BLaER1 (cell line): Measurements from ENCODE around the gene CACNA2D3.

Source experiments
- H3K27ac ChIP-seq: shearing (Covaris generic); formaldehyde crosslinking; 2 replicates; pipeline ENCODE4 v1.8.1; 2022
- H3K27me3 ChIP-seq: shearing (Covaris generic); formaldehyde crosslinking; 2 replicates; pipeline ENCODE4 v1.8.1; 2022
- H3K36me3 ChIP-seq: shearing (Covaris generic); formaldehyde crosslinking; 2 replicates; pipeline ENCODE4 v1.8.1; 2022
- H3K4me1 ChIP-seq: shearing (Covaris generic); formaldehyde crosslinking; 2 replicates; pipeline ENCODE4 v1.8.1; 2022
- H3K4me2 ChIP-seq: shearing (Covaris generic); formaldehyde crosslinking; 2 replicates; pipeline ENCODE4 v1.8.1; 2022
- H3K4me3 ChIP-seq: shearing (Covaris generic); formaldehyde crosslinking; 2 replicates; pipeline ENCODE4 v1.8.1; 2022
- H3K9ac ChIP-seq: shearing (Covaris generic); formaldehyde crosslinking; 2 replicates; pipeline ENCODE4 v1.8.1; 2022
- H3K9me3 ChIP-seq: shearing (Covaris generic); formaldehyde crosslinking; 2 replicates; pipeline ENCODE4 v1.8.1; 2022
- H4K20me1 ChIP-seq: shearing (Covaris generic); formaldehyde crosslinking; 2 replicates; pipeline ENCODE4 v1.8.1; 2022
- Cebpa-rat ChIP-seq: shearing (Covaris generic); IDR thresholded peaks from 2 replicates; pipeline ENCODE4 v1.8.1; 2022

The CACNA2D3 gene

DNA sequence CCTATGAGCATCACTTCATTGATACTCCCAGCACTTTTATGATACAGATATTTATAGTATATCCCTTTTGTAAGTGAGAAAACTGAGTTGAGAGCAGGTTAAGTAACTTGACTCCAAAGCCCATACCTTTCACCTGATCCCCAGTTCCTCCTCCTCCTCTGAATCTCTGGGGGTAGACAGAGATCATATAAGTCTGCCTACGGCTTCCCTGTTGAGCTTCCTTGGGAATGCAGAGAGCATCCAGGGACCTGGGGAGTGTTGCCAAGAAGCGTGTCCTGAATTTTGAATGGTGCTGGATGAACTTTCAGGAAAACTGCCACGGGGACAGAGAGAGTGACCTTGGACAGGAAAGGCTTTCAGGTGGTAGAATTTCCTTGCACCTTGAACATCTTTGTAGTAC is 537.0 kb downstream of the CACNA2D3 start:
- Histone ChIP-seq H3K4me1 (no peaks in the 10 kb centered on the region), H4K20me1 (no peaks in the 10 kb centered on the region), H3K27ac (no peak overlapping the region), H3K36me3 (no peaks in the 10 kb centered on the region), H3K9ac (no peak overlapping the region), H3K4me3 (no peak overlapping the region), H3K27me3 (no peaks in the 10 kb centered on the region), H3K4me2 (no peak overlapping the region), H3K9me3 (no peaks in the 10 kb centered on the region)
- TF ChIP-seq Cebpa-rat: no peak

- H3K9ac ChIP-seq: no peak overlapping the region
- H3K27me3 ChIP-seq: no peaks in the 10 kb centered on the region
- no peak overlapping the region for H3K4me2 ChIP-seq
- no peak for TF ChIP-seq Cebpa-rat
- no peak overlapping the region for H3K27ac ChIP-seq
- H3K4me3 ChIP-seq: no peak overlapping the region
- H4K20me1 ChIP-seq: no peaks in the 10 kb centered on the region
- H3K9me3 ChIP-seq: no peaks in the 10 kb centered on the region
- no peaks in the 10 kb centered on the region for H3K36me3 ChIP-seq
- H3K4me1 ChIP-seq: no peaks in the 10 kb centered on the region
Observed at GRCh38 chr3:54660714-54661132, 538.4 kb downstream of the CACNA2D3 start.

- Histone ChIP-seq H3K4me1 (no peaks in the 10 kb centered on the region), H3K4me2 (no peak overlapping the region), H3K4me3 (no peak overlapping the region), H3K27ac (no peak overlapping the region), H3K27me3 (no peaks in the 10 kb centered on the region), H3K9me3 (no peaks in the 10 kb centered on the region), H3K9ac (no peak overlapping the region), H3K36me3 (no peaks in the 10 kb centered on the region), H4K20me1 (no peaks in the 10 kb centered on the region)
- TF ChIP-seq Cebpa-rat: no peak
Observed at GRCh38 chr3:54661151-54661550, 538.8 kb downstream of the CACNA2D3 start.

- no peaks in the 10 kb centered on the region for H3K36me3 ChIP-seq
Observed at GRCh38 chr3:54663501-54664011, 541.2 kb downstream of the CACNA2D3 start.

GRCh38 chr3:54665016-54665600 is 542.8 kb downstream of the CACNA2D3 start:
- no peak overlapping the region for H3K4me3 ChIP-seq
- H3K9ac ChIP-seq: no peak overlapping the region

More at GRCh38 chr3:54663501-54664011, 541.2 kb downstream of the CACNA2D3 start:
- Histone ChIP-seq H3K4me3 (no peak overlapping the region), H3K27me3 (no peaks in the 10 kb centered on the region), H4K20me1 (no peaks in the 10 kb centered on the region), H3K4me1 (no peaks in the 10 kb centered on the region), H3K9ac (no peak overlapping the region), H3K27ac (no peak overlapping the region), H3K9me3 (no peaks in the 10 kb centered on the region), H3K4me2 (no peak overlapping the region)
- no peak for TF ChIP-seq Cebpa-rat

GRCh38 chr3:54668236-54668635 is 545.9 kb downstream of the CACNA2D3 start:
- H3K4me2 ChIP-seq: no peak overlapping the region
- no peak overlapping the region for H3K27ac ChIP-seq
- H3K36me3 ChIP-seq: no peaks in the 10 kb centered on the region
- no peaks in the 10 kb centered on the region for H3K27me3 ChIP-seq
- TF ChIP-seq Cebpa-rat: no peak
- H3K4me1 ChIP-seq: no peaks in the 10 kb centered on the region
- no peak overlapping the region for H3K9ac ChIP-seq
- H3K9me3 ChIP-seq: no peaks in the 10 kb centered on the region
- no peaks in the 10 kb centered on the region for H4K20me1 ChIP-seq
- H3K4me3 ChIP-seq: no peak overlapping the region

More at GRCh38 chr3:54665016-54665600, 542.8 kb downstream of the CACNA2D3 start:
- H3K9me3 ChIP-seq: no peaks in the 10 kb centered on the region
- H3K27ac ChIP-seq: no peak overlapping the region
- H3K36me3 ChIP-seq: no peaks in the 10 kb centered on the region
- H4K20me1 ChIP-seq: no peaks in the 10 kb centered on the region
- no peaks in the 10 kb centered on the region for H3K27me3 ChIP-seq
- no peak overlapping the region for H3K4me2 ChIP-seq
- no peaks in the 10 kb centered on the region for H3K4me1 ChIP-seq
- no peak for TF ChIP-seq Cebpa-rat

DNA sequence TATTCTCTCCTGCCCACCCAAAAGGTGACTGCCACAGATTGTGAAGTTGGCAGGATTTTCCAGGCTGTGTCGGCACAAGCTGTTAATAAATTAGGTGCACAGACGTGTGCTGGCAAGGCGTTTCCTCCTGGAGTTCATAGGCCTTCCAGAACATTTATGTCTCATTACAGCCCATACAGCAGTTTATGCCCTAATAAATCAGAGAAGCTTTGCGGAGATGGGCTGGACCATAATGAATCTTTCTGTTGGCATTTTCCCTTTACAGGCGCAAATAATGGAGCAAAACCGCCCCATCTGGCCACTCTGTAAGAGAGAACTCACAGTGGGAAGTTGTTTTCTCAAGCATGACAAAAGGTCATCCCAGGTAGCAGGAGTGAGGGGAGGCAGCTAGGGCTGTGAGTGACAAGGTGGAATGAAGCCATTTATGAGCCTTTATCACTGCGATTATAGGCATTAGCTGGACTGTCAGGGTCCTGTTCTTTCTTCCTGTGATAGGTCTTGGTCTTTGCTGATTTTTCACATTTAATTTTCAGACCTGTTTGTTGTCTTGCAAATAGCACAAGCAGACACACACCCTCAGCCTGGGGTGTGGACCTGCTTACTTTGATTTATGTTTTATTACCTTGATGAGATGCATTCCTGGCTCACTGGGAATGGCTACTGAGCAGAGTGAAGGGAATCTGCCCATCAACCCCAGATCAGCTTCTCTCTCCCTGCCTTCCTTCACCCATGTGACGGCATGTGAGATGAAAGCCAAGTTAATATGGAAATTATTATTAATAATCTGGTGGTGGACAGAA is 548.0 kb downstream of the CACNA2D3 start:
- Histone ChIP-seq H3K4me2 (no peak overlapping the region), H3K9me3 (no peaks in the 10 kb centered on the region), H3K27me3 (no peaks in the 10 kb centered on the region), H3K4me1 (peaks cover 15% of the 10 kb centered on the region), H3K9ac (no peak overlapping the region), H3K4me3 (no peak overlapping the region), H4K20me1 (no peaks in the 10 kb centered on the region), H3K27ac (no peak overlapping the region), H3K36me3 (no peaks in the 10 kb centered on the region)
- TF ChIP-seq Cebpa-rat: no peak

- Histone ChIP-seq H3K4me1 (peaks cover 15% of the 10 kb centered on the region), H3K27me3 (no peaks in the 10 kb centered on the region), H3K36me3 (no peaks in the 10 kb centered on the region), H3K9me3 (no peaks in the 10 kb centered on the region), H3K4me2 (no peak overlapping the region), H4K20me1 (no peaks in the 10 kb centered on the region), H3K27ac (no peak overlapping the region), H3K4me3 (no peak overlapping the region), H3K9ac (no peak overlapping the region)
- TF ChIP-seq Cebpa-rat: no peak
Observed at GRCh38 chr3:54671511-54671910, 549.2 kb downstream of the CACNA2D3 start.

- H3K4me2 ChIP-seq: no peak overlapping the region
- peaks cover 15% of the 10 kb centered on the region for H3K4me1 ChIP-seq
- H3K4me3 ChIP-seq: no peak overlapping the region
- H4K20me1 ChIP-seq: no peaks in the 10 kb centered on the region
- no peak for TF ChIP-seq Cebpa-rat
- H3K27me3 ChIP-seq: no peaks in the 10 kb centered on the region
- H3K36me3 ChIP-seq: no peaks in the 10 kb centered on the region
- no peak overlapping the region for H3K27ac ChIP-seq
- no peaks in the 10 kb centered on the region for H3K9me3 ChIP-seq
- H3K9ac ChIP-seq: no peak overlapping the region
Observed at GRCh38 chr3:54676087-54676486, 553.7 kb downstream of the CACNA2D3 start.

GRCh38 chr3:54681706-54682105 is 559.4 kb downstream of the CACNA2D3 start:
- Histone ChIP-seq H3K4me3 (no peak overlapping the region), H3K36me3 (no peaks in the 10 kb centered on the region), H3K9me3 (no peaks in the 10 kb centered on the region), H3K27ac (no peak overlapping the region), H4K20me1 (no peaks in the 10 kb centered on the region), H3K9ac (no peak overlapping the region), H3K27me3 (no peaks in the 10 kb centered on the region), H3K4me1 (no peaks in the 10 kb centered on the region), H3K4me2 (no peak overlapping the region)
- no peak for TF ChIP-seq Cebpa-rat
